Astrocyte (in vitro differentiated cells and primary cell): ENCODE data around the gene HECTD4. TPM values are rescaled to one million over a fixed set of nuclear protein-coding genes. Genes with fewer than 3 reads are reported as not detected.

Source experiments
- DNase-seq: peaks from one replicate; pipeline ENCODE4 v3.0.0-alpha.2; 2010; ENCODE audit warnings: low read depth
- FAIRE-seq: peaks from 2 replicates; lab custom pipeline; 2011; peaks lifted over from hg19 to GRCh38; lab: Jason Lieb, UNC
- H2AFZ ChIP-seq: 2 replicates; pipeline ENCODE4 v1.6.0; 2012; ENCODE audit warnings: low read depth, low read length, inconsistent platforms
- H3K27ac ChIP-seq: 2 replicates; pipeline ENCODE4 v1.5.1; 2011; ENCODE audit warnings: low read depth, low read length, inconsistent platforms
- H3K27me3 ChIP-seq: 2 replicates; pipeline ENCODE4 v1.6.0; 2011; ENCODE audit warnings: low read length, inconsistent platforms; ENCODE audit not compliant: insufficient read depth
- H3K36me3 ChIP-seq: 2 replicates; pipeline ENCODE4 v1.5.1; 2011; ENCODE audit warnings: low read length, inconsistent platforms; ENCODE audit not compliant: insufficient read depth
- H3K4me1 ChIP-seq: 2 replicates; pipeline ENCODE4 v1.5.1; 2011; ENCODE audit warnings: low read length, inconsistent platforms; ENCODE audit not compliant: insufficient read depth
- H3K4me2 ChIP-seq: 2 replicates; pipeline ENCODE4 v1.6.0; 2012; ENCODE audit warnings: low read length, inconsistent platforms
- H3K4me3 ChIP-seq: 2 replicates; pipeline ENCODE4 v1.5.1; 2011; ENCODE audit warnings: low read depth, mild to moderate bottlenecking, low read length, inconsistent platforms; ENCODE audit not compliant: insufficient read depth
- H3K79me2 ChIP-seq: 2 replicates; pipeline ENCODE4 v1.6.0; 2012; ENCODE audit warnings: mild to moderate bottlenecking, low read length, inconsistent platforms; ENCODE audit not compliant: insufficient read depth
- H3K9ac ChIP-seq: 2 replicates; pipeline ENCODE4 v1.6.0; 2012; ENCODE audit warnings: mild to moderate bottlenecking, low read length, inconsistent platforms
- H3K9me3 ChIP-seq: 2 replicates; pipeline ENCODE4 v1.5.1; 2012; ENCODE audit warnings: low read depth, mild to moderate bottlenecking, low read length, inconsistent platforms; ENCODE audit not compliant: insufficient read depth
- H4K20me1 ChIP-seq: 2 replicates; pipeline ENCODE4 v1.6.0; 2012; ENCODE audit warnings: low read length, inconsistent platforms; ENCODE audit not compliant: insufficient read depth
- H3K27ac Mint-ChIP-seq: one replicate; pipeline ENCODE4 v1.8.0; 2021; ENCODE audit warnings: mild to moderate bottlenecking, mixed read lengths; ENCODE audit not compliant: unreplicated experiment
- H3K27me3 Mint-ChIP-seq: one replicate; pipeline ENCODE4 v1.8.0; 2021; ENCODE audit warnings: low read depth, mixed read lengths; ENCODE audit not compliant: unreplicated experiment
- H3K36me3 Mint-ChIP-seq: one replicate; pipeline ENCODE4 v1.8.0; 2021; ENCODE audit warnings: low read depth, mixed read lengths; ENCODE audit not compliant: unreplicated experiment
- H3K4me1 Mint-ChIP-seq: one replicate; pipeline ENCODE4 v1.8.0; 2021; ENCODE audit warnings: low read depth, mixed read lengths; ENCODE audit not compliant: unreplicated experiment
- H3K4me3 Mint-ChIP-seq: one replicate; pipeline ENCODE4 v1.8.0; 2021; ENCODE audit warnings: mild to moderate bottlenecking, moderate library complexity, mixed read lengths; ENCODE audit not compliant: unreplicated experiment
- H3K9me3 Mint-ChIP-seq: one replicate; pipeline ENCODE4 v1.8.0; 2021; ENCODE audit warnings: mild to moderate bottlenecking, mixed read lengths; ENCODE audit not compliant: unreplicated experiment
- EZH2 ChIP-seq: IDR thresholded peaks from 2 replicates; pipeline ENCODE4 v1.6.1; 2012; ENCODE audit warnings: mild to moderate bottlenecking, low read length, inconsistent platforms; ENCODE audit not compliant: insufficient read depth
- total RNA-seq: library from RNA; stranded (reverse); gene quantifications from 2 replicates; pipeline ENCODE4 v1.2.1, GENCODE V29; 2021
- TF ChIP-seq, protein P1 (sequence below): IDR thresholded peaks from 2 replicates; pipeline ENCODE4 v1.5.1; 2011; ENCODE audit warnings: low read depth, mild to moderate bottlenecking, inconsistent platforms, low read length, moderate library complexity; ENCODE audit not compliant: insufficient read depth

The HECTD4 gene
- total RNA-seq, 1 donor from 2014 or later, result 38.9 TPM

DNA sequence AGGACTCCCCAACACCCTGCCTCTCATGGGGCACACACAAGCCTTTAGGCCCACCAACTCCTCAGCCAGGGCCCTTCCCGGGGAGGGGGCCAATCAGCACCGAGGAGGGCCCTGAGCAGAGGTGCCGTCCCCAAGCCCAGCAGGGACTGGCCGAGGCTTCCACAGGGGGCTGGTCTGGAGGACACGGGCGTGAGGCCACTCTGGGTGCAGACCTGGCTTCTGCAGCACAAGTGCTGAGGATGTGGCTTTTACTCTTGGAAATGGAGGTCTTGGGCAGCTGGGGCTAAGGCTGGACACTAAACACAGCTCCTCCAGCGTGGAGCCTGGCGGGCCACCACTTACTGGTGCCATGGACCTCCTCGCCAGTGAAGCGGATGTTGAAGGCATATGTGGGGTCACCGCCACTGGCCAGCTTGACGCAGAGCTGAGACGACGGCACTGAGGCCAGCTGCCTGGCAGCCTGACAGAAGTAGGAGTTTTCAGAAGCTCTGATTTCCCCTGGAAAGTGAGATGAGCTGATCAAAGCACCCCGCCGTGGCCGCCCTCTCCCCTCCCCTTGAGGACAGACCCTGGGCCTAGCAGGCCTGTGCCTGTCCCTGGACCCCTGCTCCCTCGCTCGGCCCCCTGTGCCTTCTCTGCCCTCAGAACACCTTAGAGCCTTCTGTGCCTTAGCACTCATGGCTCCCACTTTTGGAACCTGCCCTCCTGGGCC lies 212.9 kb downstream of the HECTD4 start:
- no peak overlapping the region for H3K27ac Mint-ChIP-seq
- Histone ChIP-seq H3K36me3 (no peaks in the 10 kb centered on the region), H4K20me1 (no peaks in the 10 kb centered on the region), H3K4me2 (no peak overlapping the region), H2AFZ (no peak overlapping the region), H3K4me3 (no peak overlapping the region), H3K9me3 (no peaks in the 10 kb centered on the region), H3K9ac (no peak overlapping the region), H3K27me3 (no peaks in the 10 kb centered on the region), H3K27ac (no peak overlapping the region), H3K79me2 (no peaks in the 10 kb centered on the region), H3K4me1 (no peaks in the 10 kb centered on the region)
- FAIRE-seq (no peak), DNase-seq (no peak)
- H3K9me3 Mint-ChIP-seq, result no peaks in the 10 kb centered on the region
- TF ChIP-seq EZH2, result no peak
- TF ChIP-seq, protein P1, sequence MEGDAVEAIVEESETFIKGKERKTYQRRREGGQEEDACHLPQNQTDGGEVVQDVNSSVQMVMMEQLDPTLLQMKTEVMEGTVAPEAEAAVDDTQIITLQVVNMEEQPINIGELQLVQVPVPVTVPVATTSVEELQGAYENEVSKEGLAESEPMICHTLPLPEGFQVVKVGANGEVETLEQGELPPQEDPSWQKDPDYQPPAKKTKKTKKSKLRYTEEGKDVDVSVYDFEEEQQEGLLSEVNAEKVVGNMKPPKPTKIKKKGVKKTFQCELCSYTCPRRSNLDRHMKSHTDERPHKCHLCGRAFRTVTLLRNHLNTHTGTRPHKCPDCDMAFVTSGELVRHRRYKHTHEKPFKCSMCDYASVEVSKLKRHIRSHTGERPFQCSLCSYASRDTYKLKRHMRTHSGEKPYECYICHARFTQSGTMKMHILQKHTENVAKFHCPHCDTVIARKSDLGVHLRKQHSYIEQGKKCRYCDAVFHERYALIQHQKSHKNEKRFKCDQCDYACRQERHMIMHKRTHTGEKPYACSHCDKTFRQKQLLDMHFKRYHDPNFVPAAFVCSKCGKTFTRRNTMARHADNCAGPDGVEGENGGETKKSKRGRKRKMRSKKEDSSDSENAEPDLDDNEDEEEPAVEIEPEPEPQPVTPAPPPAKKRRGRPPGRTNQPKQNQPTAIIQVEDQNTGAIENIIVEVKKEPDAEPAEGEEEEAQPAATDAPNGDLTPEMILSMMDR, result no peak
- H3K27me3 Mint-ChIP-seq, result no peaks in the 10 kb centered on the region
- no peaks in the 10 kb centered on the region for H3K4me1 Mint-ChIP-seq
- peaks cover 17% of the 10 kb centered on the region for H3K36me3 Mint-ChIP-seq
- H3K4me3 Mint-ChIP-seq, result no peak overlapping the region

- no peaks in the 10 kb centered on the region for H3K4me1 Mint-ChIP-seq
- no peaks in the 10 kb centered on the region for H3K27me3 Mint-ChIP-seq
- no peaks in the 10 kb centered on the region for H4K20me1 ChIP-seq
- FAIRE-seq (no peak), DNase-seq (no peak)
- H3K4me1 ChIP-seq, result no peaks in the 10 kb centered on the region
- H3K9me3 ChIP-seq, result no peaks in the 10 kb centered on the region
- no peaks in the 10 kb centered on the region for H3K36me3 ChIP-seq
- no peak for TF ChIP-seq EZH2
- TF ChIP-seq, protein P1, result no peak
- H3K9ac ChIP-seq, result no peak overlapping the region
- no peak overlapping the region for H3K27ac Mint-ChIP-seq
- no peak overlapping the region for H3K27ac ChIP-seq
- H3K79me2 ChIP-seq, result no peaks in the 10 kb centered on the region
- H3K36me3 Mint-ChIP-seq, result peaks cover 17% of the 10 kb centered on the region
- H3K9me3 Mint-ChIP-seq, result no peaks in the 10 kb centered on the region
- H3K4me3 Mint-ChIP-seq, result no peak overlapping the region
- H3K27me3 ChIP-seq, result no peaks in the 10 kb centered on the region
- H3K4me2 ChIP-seq, result no peak overlapping the region
- no peak overlapping the region for H3K4me3 ChIP-seq
- no peak overlapping the region for H2AFZ ChIP-seq
Measured at GRCh38 chr12:112168561-112168971, 213.7 kb downstream of the HECTD4 start.

- Histone ChIP-seq H3K9me3 (no peaks in the 10 kb centered on the region), H3K27ac (no peak overlapping the region), H3K27me3 (no peaks in the 10 kb centered on the region), H3K4me3 (no peak overlapping the region), H3K4me2 (no peak overlapping the region), H3K9ac (no peak overlapping the region), H3K79me2 (no peaks in the 10 kb centered on the region), H3K36me3 (no peaks in the 10 kb centered on the region), H3K4me1 (no peaks in the 10 kb centered on the region), H2AFZ (no peak overlapping the region), H4K20me1 (no peaks in the 10 kb centered on the region)
- no peak overlapping the region for H3K27ac Mint-ChIP-seq
- no peaks in the 10 kb centered on the region for H3K27me3 Mint-ChIP-seq
- no peak overlapping the region for H3K4me3 Mint-ChIP-seq
- TF ChIP-seq, protein P1, result no peak
- TF ChIP-seq EZH2, result no peak
- FAIRE-seq (no peak), DNase-seq (no peak)
- H3K4me1 Mint-ChIP-seq, result no peaks in the 10 kb centered on the region
- no peaks in the 10 kb centered on the region for H3K9me3 Mint-ChIP-seq
- H3K36me3 Mint-ChIP-seq, result peaks cover 16% of the 10 kb centered on the region
Measured at GRCh38 chr12:112167718-112168525, 214.3 kb downstream of the HECTD4 start.
